GM10266 (cell line): Measurements from ENCODE around the gene FXYD4.
"Not testable (repeated sequence)": the region's sequence is repeated elsewhere in the genome, so short reads cannot be mapped to it uniquely, and the experiment has no call there.

ENCODE experiments used
- DNase-seq: peaks from one replicate; pipeline ENCODE4 v3.0.0; 2012; ENCODE audit errors: extremely low spot score
- CTCF ChIP-seq: IDR thresholded peaks from 2 replicates; pipeline ENCODE4 v1.5.1; 2012; ENCODE audit warnings: mild to moderate bottlenecking, low read depth; ENCODE audit not compliant: control insufficient read depth, insufficient read depth; ENCODE audit errors: missing control alignments

FXYD4 gene

GRCh38 chr10:43371418-43371817 lies at the start of gene FXYD4:
TSS of gene FXYD4 (plus strand) at chr10:43371636. CDS start at chr10:43373747, 2,111 bp downstream.
- TF ChIP-seq CTCF: no peak
- no peak for DNase-seq

- no peak for DNase-seq
- TF ChIP-seq CTCF: no peak
These were observed 49.1 kb upstream of the FXYD4 start for GRCh38 chr10:43322331-43322730.

GRCh38 chr10:43322769-43323168 lies 48.7 kb upstream of the FXYD4 start:
- DNase-seq: no peak
- TF ChIP-seq CTCF: no peak

GRCh38 chr10:43323245-43323644 lies 48.2 kb upstream of the FXYD4 start:
- no peak for TF ChIP-seq CTCF
- DNase-seq: no peak

- no peak for DNase-seq
- no peak for TF ChIP-seq CTCF
These were observed 46.6 kb upstream of the FXYD4 start for GRCh38 chr10:43324876-43325275.

GRCh38 chr10:43327171-43327570 lies 44.3 kb upstream of the FXYD4 start:
- no peak for DNase-seq
- no peak for TF ChIP-seq CTCF

- no peak for DNase-seq
- no peak for TF ChIP-seq CTCF
These were observed 43.5 kb upstream of the FXYD4 start for GRCh38 chr10:43327986-43328385.

GRCh38 chr10:43328810-43329209 lies 42.6 kb upstream of the FXYD4 start:
- DNase-seq: not testable (repeated sequence)

- DNase-seq: not testable (repeated sequence)
These were observed 42.1 kb upstream of the FXYD4 start for GRCh38 chr10:43329246-43329885.

GRCh38 chr10:43330049-43330823 lies 41.2 kb upstream of the FXYD4 start:
- not testable (repeated sequence) for DNase-seq

- DNase-seq: not testable (repeated sequence)
These were observed 40.7 kb upstream of the FXYD4 start for GRCh38 chr10:43330824-43331127.
